Activated CD4-positive, alpha-beta T cell treated with anti-CD3 and anti-CD28 coated beads, Interleukin-2, amount 10 ng/mL, durations not matched to agents 24 days and 14 days (primary cell): Measurements from ENCODE around the gene DYNLRB1. TPM values are rescaled to one million over a fixed set of nuclear protein-coding genes. Genes with fewer than 3 reads are reported as not detected.
A peak's percentile ranks its signal among the peaks of the same experiment; 100 is the strongest.

Source experiments
- DNase-seq: peaks from one replicate; pipeline ENCODE4 v3.0.0; 2022
- H3K27ac Mint-ChIP-seq: one replicate; pipeline ENCODE4 v1.8.0; 2022; ENCODE audit warnings: mild to moderate bottlenecking, mixed read lengths
- H3K27me3 Mint-ChIP-seq: one replicate; pipeline ENCODE4 v1.8.0; 2022; ENCODE audit warnings: mixed read lengths
- H3K36me3 Mint-ChIP-seq: one replicate; pipeline ENCODE4 v1.8.0; 2022; ENCODE audit warnings: low read depth, mild to moderate bottlenecking, mixed read lengths
- H3K4me1 Mint-ChIP-seq: one replicate; pipeline ENCODE4 v1.8.0; 2021; ENCODE audit warnings: mixed read lengths
- H3K4me3 Mint-ChIP-seq: one replicate; pipeline ENCODE4 v1.8.0; 2022; ENCODE audit warnings: mild to moderate bottlenecking, moderate library complexity, mixed read lengths
- H3K9me3 Mint-ChIP-seq: one replicate; pipeline ENCODE4 v1.8.0; 2021; ENCODE audit warnings: mixed read lengths
- intact Hi-C: fragments of 100-400 bp; cut with micrococcal nuclease; formaldehyde crosslinking; loops from one replicate; pipeline ENCODE4 v1.15.1; 2023
- total RNA-seq: library from RNA; stranded (reverse); gene quantifications from 2 replicates; pipeline ENCODE4 v1.2.3, GENCODE V29; 2022

DYNLRB1 gene
- total RNA-seq, 1 donor from 2014 or later: 98.9 TPM

GRCh38 chr20:34532756-34533155 lies 16.5 kb downstream of the DYNLRB1 start:
- peaks cover 2% of the 10 kb centered on the region for H3K4me1 Mint-ChIP-seq
- no peak overlapping the region for H3K4me3 Mint-ChIP-seq
- no peak overlapping the region for H3K27ac Mint-ChIP-seq
- H3K36me3 Mint-ChIP-seq: peaks cover 42% of the 10 kb centered on the region
- H3K9me3 Mint-ChIP-seq: no peaks in the 10 kb centered on the region
- DNase-seq: no peak
- intact Hi-C loops: no loop called here
- no peaks in the 10 kb centered on the region for H3K27me3 Mint-ChIP-seq

- Mint-ChIP-seq H3K27me3 (no peaks in the 10 kb centered on the region), H3K4me3 (no peak overlapping the region), H3K9me3 (no peaks in the 10 kb centered on the region), H3K27ac (no peak overlapping the region), H3K4me1 (peaks cover 6% of the 10 kb centered on the region), H3K36me3 (peaks cover 36% of the 10 kb centered on the region)
- no peak for DNase-seq
- intact Hi-C loops: loop anchor here (5.0 kb wide), 1 partner anchor 222 kb away; no protein-coding TSS in a partner anchor
Observed at GRCh38 chr20:34534391-34535165, 18.4 kb downstream of the DYNLRB1 start.

DNA sequence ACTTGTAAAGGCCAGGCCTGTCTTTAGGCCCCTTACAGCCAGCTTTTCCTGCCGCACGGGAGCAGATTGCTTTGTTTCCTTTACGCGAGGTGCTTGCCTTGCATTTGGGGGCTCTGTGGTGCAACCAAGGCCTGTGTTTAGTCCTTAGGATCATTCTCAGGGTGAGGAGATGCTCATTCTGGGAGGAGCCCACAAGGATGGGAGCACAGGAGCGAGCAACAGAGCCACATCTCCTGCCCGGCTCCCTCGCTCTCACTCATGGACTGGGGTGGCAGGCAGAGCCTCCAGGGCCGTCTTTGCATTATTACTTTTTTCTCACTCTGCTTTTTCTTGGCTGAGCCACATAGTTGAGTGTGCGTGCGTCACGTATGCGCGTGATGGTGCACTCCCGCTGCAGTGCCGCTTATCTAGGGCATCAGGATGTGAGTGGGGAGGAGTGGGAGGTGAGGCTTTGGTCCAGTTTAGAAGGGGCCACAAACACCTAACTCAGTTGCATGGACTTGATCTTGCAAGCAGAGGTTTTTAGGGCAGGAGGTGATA lies 19.1 kb downstream of the DYNLRB1 start:
- peak overlapping the region; percentile 42 for H3K27ac Mint-ChIP-seq

DNA sequence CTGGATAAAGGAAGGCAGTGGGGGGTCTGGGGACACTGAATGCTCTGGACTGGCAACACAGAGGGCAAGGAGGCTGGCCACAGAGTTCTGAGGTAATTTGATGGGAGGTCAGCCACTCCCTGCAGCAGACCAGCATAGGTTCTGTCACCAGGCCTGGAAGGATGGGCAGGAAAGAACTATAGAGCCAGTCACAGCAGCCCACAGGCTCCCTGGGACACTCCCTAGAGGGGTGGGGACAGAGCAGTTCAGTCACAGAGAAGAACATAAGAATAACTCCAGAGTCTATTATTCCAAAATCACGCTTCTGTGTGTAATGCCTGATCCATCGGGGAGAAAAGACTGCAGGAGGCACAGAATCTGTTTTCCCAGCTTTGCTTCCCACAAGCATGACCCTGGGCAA lies 19.6 kb downstream of the DYNLRB1 start:
- H3K36me3 Mint-ChIP-seq: peaks cover 40% of the 10 kb centered on the region
- H3K9me3 Mint-ChIP-seq: no peaks in the 10 kb centered on the region
- no peak for DNase-seq
- H3K27me3 Mint-ChIP-seq: no peaks in the 10 kb centered on the region
- H3K4me3 Mint-ChIP-seq: no peak overlapping the region
- intact Hi-C loops: loop anchor here (5.0 kb wide), 1 partner anchor 224 kb away; no protein-coding TSS in a partner anchor
- H3K4me1 Mint-ChIP-seq: peaks cover 6% of the 10 kb centered on the region
- H3K27ac Mint-ChIP-seq: peak overlapping the region; percentile 42

More for the DNA sequence above, 19.1 kb downstream of the DYNLRB1 start:
- Mint-ChIP-seq H3K36me3 (peaks cover 38% of the 10 kb centered on the region), H3K4me3 (no peak overlapping the region), H3K27me3 (no peaks in the 10 kb centered on the region), H3K4me1 (peaks cover 6% of the 10 kb centered on the region), H3K9me3 (no peaks in the 10 kb centered on the region)
- intact Hi-C loops: loop anchor here (5.0 kb wide), 1 partner anchor 223 kb away; no protein-coding TSS in a partner anchor
- DNase-seq: no peak

DNA sequence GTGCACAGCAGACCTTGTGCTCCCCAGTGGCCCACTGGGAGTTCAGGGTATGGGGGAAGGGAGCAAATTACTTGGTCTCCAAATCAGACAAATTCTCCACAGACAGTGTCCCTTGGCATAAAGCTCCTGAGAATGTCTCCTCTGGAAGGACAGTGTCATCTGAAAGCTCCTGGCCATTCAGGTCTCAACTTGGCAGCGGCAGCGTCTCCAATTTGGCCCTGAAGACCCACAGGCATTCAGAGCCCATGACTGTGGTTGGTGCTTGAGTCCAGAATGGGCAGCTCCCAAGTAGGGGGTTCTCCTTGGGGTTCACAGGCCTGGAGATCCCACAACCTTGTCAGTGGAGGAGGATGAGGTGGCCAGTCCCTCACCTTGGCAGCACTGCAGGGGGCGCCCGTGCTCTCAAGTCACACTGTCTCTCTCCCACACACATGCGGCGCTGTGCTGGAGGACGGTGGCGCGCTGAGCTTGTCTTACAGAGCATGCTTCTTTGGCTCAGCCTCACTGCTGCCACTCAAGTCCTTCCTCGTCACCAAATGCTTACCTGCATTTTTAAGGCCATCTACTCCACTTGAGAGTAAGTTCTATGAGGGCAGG lies 20.7 kb downstream of the DYNLRB1 start:
- no peaks in the 10 kb centered on the region for H3K9me3 Mint-ChIP-seq
- peaks cover 14% of the 10 kb centered on the region for H3K4me1 Mint-ChIP-seq
- no peak overlapping the region for H3K4me3 Mint-ChIP-seq
- DNase-seq: peak; percentile 78
- peaks cover 44% of the 10 kb centered on the region for H3K36me3 Mint-ChIP-seq
- no peaks in the 10 kb centered on the region for H3K27me3 Mint-ChIP-seq
- no peak overlapping the region for H3K27ac Mint-ChIP-seq
- intact Hi-C loops: loop anchor here (5.0 kb wide), 1 partner anchor 225 kb away; no protein-coding TSS in a partner anchor

DNA sequence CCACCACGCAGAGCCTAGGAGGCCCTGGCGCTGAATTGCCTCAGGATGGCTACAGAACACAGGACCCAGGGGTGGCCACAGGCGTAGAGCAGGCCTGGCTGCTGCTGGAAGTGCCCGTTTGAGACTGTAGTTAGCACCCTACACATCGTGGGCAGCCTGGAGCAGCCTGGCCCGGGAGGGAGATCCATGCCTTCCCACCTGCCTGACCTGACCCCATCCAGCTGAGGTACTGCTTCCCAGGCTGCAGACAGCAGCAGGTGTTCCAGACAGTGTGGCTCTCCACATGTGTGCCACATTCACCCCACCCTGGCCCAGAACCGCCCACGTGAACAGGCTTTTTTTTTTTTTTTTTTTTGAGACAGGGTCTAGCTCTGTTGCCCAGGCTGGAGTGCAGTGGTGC lies 21.4 kb downstream of the DYNLRB1 start:
- H3K36me3 Mint-ChIP-seq: peaks cover 41% of the 10 kb centered on the region
- H3K27me3 Mint-ChIP-seq: no peaks in the 10 kb centered on the region
- intact Hi-C loops: loop anchor here (1.0 to 5.0 kb wide), 3 partner anchors 171 to 231 kb away; no protein-coding TSS in a partner anchor
- no peak overlapping the region for H3K4me3 Mint-ChIP-seq
- peaks cover 14% of the 10 kb centered on the region for H3K4me1 Mint-ChIP-seq
- DNase-seq: no peak
- no peak overlapping the region for H3K27ac Mint-ChIP-seq
- H3K9me3 Mint-ChIP-seq: no peaks in the 10 kb centered on the region

DNA sequence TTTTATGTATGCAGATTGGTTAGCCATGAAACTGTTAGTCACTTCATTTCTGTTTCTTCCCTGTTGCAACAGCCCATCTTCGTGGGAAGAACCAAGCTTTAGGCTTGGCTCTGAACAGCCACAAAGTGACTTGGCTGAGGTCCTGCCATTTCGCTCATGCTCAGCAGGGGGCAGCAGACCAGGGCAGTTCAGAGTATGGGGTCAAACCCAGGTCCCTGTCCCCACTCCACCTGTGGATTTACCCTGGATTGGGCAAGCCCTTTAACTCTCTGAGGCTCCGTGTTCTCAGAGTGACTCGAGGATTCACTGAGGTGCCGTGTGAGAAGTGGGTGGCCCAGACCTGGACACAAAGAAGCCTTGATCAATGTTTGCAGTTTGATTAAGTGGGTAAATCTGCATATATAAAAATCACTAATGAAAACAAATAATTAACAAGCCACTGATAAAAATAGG lies 22.5 kb downstream of the DYNLRB1 start:
- Mint-ChIP-seq H3K4me1 (peaks cover 14% of the 10 kb centered on the region), H3K9me3 (no peaks in the 10 kb centered on the region), H3K27ac (no peak overlapping the region), H3K27me3 (no peaks in the 10 kb centered on the region), H3K4me3 (no peak overlapping the region), H3K36me3 (peaks cover 41% of the 10 kb centered on the region)
- intact Hi-C loops: loop anchor here (1.0 to 5.0 kb wide), 3 partner anchors 170 to 230 kb away; no protein-coding TSS in a partner anchor
- DNase-seq: peak; percentile 90

GRCh38 chr20:34539756-34540155 lies 23.5 kb downstream of the DYNLRB1 start:
- intact Hi-C loops: loop anchor here (2.0 to 5.0 kb wide), 2 partner anchors 227 to 229 kb away; no protein-coding TSS in a partner anchor
- Mint-ChIP-seq H3K4me3 (no peak overlapping the region), H3K9me3 (no peaks in the 10 kb centered on the region), H3K36me3 (peaks cover 33% of the 10 kb centered on the region), H3K27me3 (no peaks in the 10 kb centered on the region), H3K4me1 (peaks cover 21% of the 10 kb centered on the region), H3K27ac (no peak overlapping the region)
- no peak for DNase-seq

GRCh38 chr20:34540596-34541263 lies 24.5 kb downstream of the DYNLRB1 start:
- H3K27ac Mint-ChIP-seq: peak overlapping the region; percentile 74
- intact Hi-C loops: no loop called here
- H3K9me3 Mint-ChIP-seq: no peaks in the 10 kb centered on the region
- H3K4me1 Mint-ChIP-seq: peaks cover 22% of the 10 kb centered on the region
- no peak for DNase-seq
- H3K4me3 Mint-ChIP-seq: no peak overlapping the region
- H3K36me3 Mint-ChIP-seq: peaks cover 25% of the 10 kb centered on the region
- H3K27me3 Mint-ChIP-seq: no peaks in the 10 kb centered on the region

- no peaks in the 10 kb centered on the region for H3K27me3 Mint-ChIP-seq
- H3K4me1 Mint-ChIP-seq: peaks cover 22% of the 10 kb centered on the region
- peak overlapping the region; percentile 44 for H3K4me3 Mint-ChIP-seq
- intact Hi-C loops: no loop called here
- peak overlapping the region; percentile 74 for H3K27ac Mint-ChIP-seq
- peaks cover 23% of the 10 kb centered on the region for H3K36me3 Mint-ChIP-seq
- peak; percentile 66 for DNase-seq
- H3K9me3 Mint-ChIP-seq: no peaks in the 10 kb centered on the region
Observed at GRCh38 chr20:34541264-34541901, 25.2 kb downstream of the DYNLRB1 start.

GRCh38 chr20:34541917-34542316 lies 25.7 kb downstream of the DYNLRB1 start:
- Mint-ChIP-seq H3K9me3 (no peaks in the 10 kb centered on the region), H3K4me1 (peaks cover 22% of the 10 kb centered on the region), H3K4me3 (no peak overlapping the region), H3K36me3 (peaks cover 22% of the 10 kb centered on the region), H3K27me3 (no peaks in the 10 kb centered on the region), H3K27ac (no peak overlapping the region)
- intact Hi-C loops: no loop called here
- DNase-seq: no peak

- peaks cover 17% of the 10 kb centered on the region for H3K36me3 Mint-ChIP-seq
- no peak overlapping the region for H3K4me3 Mint-ChIP-seq
- no peaks in the 10 kb centered on the region for H3K27me3 Mint-ChIP-seq
- H3K9me3 Mint-ChIP-seq: no peaks in the 10 kb centered on the region
- no peak overlapping the region for H3K27ac Mint-ChIP-seq
- intact Hi-C loops: no loop called here
- no peak for DNase-seq
- H3K4me1 Mint-ChIP-seq: peaks cover 22% of the 10 kb centered on the region
Observed at GRCh38 chr20:34542439-34542838, 26.2 kb downstream of the DYNLRB1 start.

DNA sequence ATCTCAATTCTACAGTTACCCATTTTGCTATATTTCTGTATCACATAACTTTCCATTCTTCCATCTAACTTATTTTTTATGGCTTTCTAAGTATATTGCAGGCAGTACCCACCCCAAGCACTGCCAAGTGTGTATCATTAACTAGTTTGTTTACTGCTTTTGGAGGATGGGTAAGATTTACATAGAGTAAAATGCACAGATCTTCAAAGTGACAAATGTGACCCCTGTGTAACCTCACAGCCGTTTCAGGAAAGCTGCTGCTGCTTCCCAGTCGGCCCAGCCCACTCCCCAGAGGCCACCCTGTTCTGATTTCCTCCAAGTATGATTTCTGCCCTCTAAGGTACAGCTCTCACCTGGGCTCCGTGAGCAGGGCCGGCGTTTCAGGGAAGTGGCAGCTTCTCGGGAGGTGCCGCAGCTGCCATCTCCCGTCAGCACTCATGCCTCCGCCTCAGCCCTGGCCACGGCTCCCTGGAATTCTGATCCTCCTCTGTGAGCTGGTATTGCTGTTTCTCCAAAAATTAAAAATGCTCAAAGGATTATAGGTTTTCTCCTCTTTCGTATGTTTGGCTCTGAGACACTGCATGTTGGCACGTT lies 27.3 kb downstream of the DYNLRB1 start:
- Mint-ChIP-seq H3K9me3 (no peaks in the 10 kb centered on the region), H3K27ac (no peak overlapping the region), H3K36me3 (peaks cover 17% of the 10 kb centered on the region), H3K27me3 (no peaks in the 10 kb centered on the region), H3K4me3 (no peak overlapping the region), H3K4me1 (peaks cover 21% of the 10 kb centered on the region)
- intact Hi-C loops: no loop called here
- DNase-seq: no peak
